Calu3 (cell line): ENCODE data around the gene NFATC3. TPM values are rescaled to one million over a fixed set of nuclear protein-coding genes. Genes with fewer than 3 reads are reported as not detected.
A peak's percentile ranks its signal among the peaks of the same experiment; 100 is the strongest.

ENCODE experiments used
- BruUV-seq: library from RNA; stranded (reverse); fragments of 400-500 nt; replicated peaks from 2 replicates; lab custom pipeline; 2021; lab: Mats Ljungman, UMichigan
- CTCF ChIA-PET: fragments of 300-600 bp; sonication (Branson Sonifier 250); formaldehyde crosslinking; loops from one replicate; lab custom pipeline; 2022; ENCODE audit warnings: antibody characterized with exemption; lab: Charles Lee
- DNase-seq: peaks from one replicate; pipeline ENCODE4 v3.0.0; 2022
- H3K27ac Mint-ChIP-seq: one replicate; pipeline ENCODE4 v1.8.0; 2022; ENCODE audit warnings: mixed read lengths; ENCODE audit not compliant: unreplicated experiment
- H3K27me3 Mint-ChIP-seq: one replicate; pipeline ENCODE4 v1.8.0; 2022; ENCODE audit warnings: mixed read lengths; ENCODE audit not compliant: unreplicated experiment
- H3K36me3 Mint-ChIP-seq: one replicate; pipeline ENCODE4 v1.8.0; 2022; ENCODE audit warnings: mild to moderate bottlenecking, moderate library complexity, mixed read lengths; ENCODE audit not compliant: insufficient read depth, unreplicated experiment
- H3K4me1 Mint-ChIP-seq: one replicate; pipeline ENCODE4 v1.8.0; 2022; ENCODE audit warnings: mild to moderate bottlenecking, low read depth, mixed read lengths; ENCODE audit not compliant: unreplicated experiment
- H3K4me3 Mint-ChIP-seq: one replicate; pipeline ENCODE4 v1.8.0; 2022; ENCODE audit warnings: mild to moderate bottlenecking, low read depth, moderate library complexity, mixed read lengths; ENCODE audit not compliant: unreplicated experiment
- H3K9me3 Mint-ChIP-seq: one replicate; pipeline ENCODE4 v1.8.0; 2022; ENCODE audit warnings: low read depth, mixed read lengths; ENCODE audit not compliant: unreplicated experiment
- CTCF ChIP-seq: fragments of 200-600 bp; IDR thresholded peaks from one replicate; pipeline ENCODE4 v1.8.0; 2022; ENCODE audit warnings: antibody characterized with exemption; ENCODE audit not compliant: unreplicated experiment
- intact Hi-C: fragments of 100-400 bp; cut with micrococcal nuclease; formaldehyde crosslinking; loops from one replicate; pipeline ENCODE4 v1.10.0; 2022; ENCODE audit not compliant: unreplicated experiment
- total RNA-seq: library from RNA; stranded (reverse); gene quantifications from 2 replicates; pipeline ENCODE4 v1.2.3, GENCODE V29; 2022

The NFATC3 gene
- total RNA-seq, 1 experiment from 2014 or later, result 39.3 TPM

- no peak for TF ChIP-seq CTCF
- H3K36me3 Mint-ChIP-seq, result peaks cover 21% of the 10 kb centered on the region
- intact Hi-C loops, result no loop called here
- no TSS peak for BruUV-seq
- H3K9me3 Mint-ChIP-seq, result no peaks in the 10 kb centered on the region
- no peaks in the 10 kb centered on the region for H3K27me3 Mint-ChIP-seq
- no peak overlapping the region for H3K27ac Mint-ChIP-seq
- H3K4me3 Mint-ChIP-seq, result no peak overlapping the region
- CTCF ChIA-PET, result no interaction called here
- DNase-seq, result no peak
- H3K4me1 Mint-ChIP-seq, result no peaks in the 10 kb centered on the region
These were observed 104.9 kb downstream of the NFATC3 start for GRCh38 chr16:68190081-68190480.

- no peak for DNase-seq
- TSS peak; percentile 49 for BruUV-seq
- Mint-ChIP-seq H3K27ac (no peak overlapping the region), H3K9me3 (no peaks in the 10 kb centered on the region), H3K36me3 (peaks cover 14% of the 10 kb centered on the region), H3K4me3 (no peak overlapping the region), H3K27me3 (no peaks in the 10 kb centered on the region), H3K4me1 (no peaks in the 10 kb centered on the region)
- CTCF ChIA-PET, result no interaction called here
- TF ChIP-seq CTCF, result no peak
- intact Hi-C loops, result no loop called here
These were observed 105.8 kb downstream of the NFATC3 start for GRCh38 chr16:68190736-68191510.

- H3K9me3 Mint-ChIP-seq, result no peaks in the 10 kb centered on the region
- peaks cover 17% of the 10 kb centered on the region for H3K36me3 Mint-ChIP-seq
- CTCF ChIA-PET, result no interaction called here
- no peak for DNase-seq
- intact Hi-C loops, result no loop called here
- TF ChIP-seq CTCF, result no peak
- no peak overlapping the region for H3K27ac Mint-ChIP-seq
- H3K4me1 Mint-ChIP-seq, result no peaks in the 10 kb centered on the region
- H3K27me3 Mint-ChIP-seq, result no peaks in the 10 kb centered on the region
- no peak overlapping the region for H3K4me3 Mint-ChIP-seq
- BruUV-seq, result no TSS peak
These were observed 109.1 kb downstream of the NFATC3 start for GRCh38 chr16:68194251-68194650.

- TF ChIP-seq CTCF, result no peak
- no peaks in the 10 kb centered on the region for H3K9me3 Mint-ChIP-seq
- H3K36me3 Mint-ChIP-seq, result peaks cover 11% of the 10 kb centered on the region
- peak; percentile 11 for DNase-seq
- no peak overlapping the region for H3K4me3 Mint-ChIP-seq
- no peaks in the 10 kb centered on the region for H3K27me3 Mint-ChIP-seq
- CTCF ChIA-PET, result interaction anchor here (0.6 kb wide), 1 partner anchor 402 kb away, joined by 3 read pairs; no protein-coding TSS in a partner anchor
- intact Hi-C loops, result no loop called here
- peaks cover 11% of the 10 kb centered on the region for H3K4me1 Mint-ChIP-seq
- no TSS peak for BruUV-seq
- H3K27ac Mint-ChIP-seq, result no peak overlapping the region
These were observed 112.1 kb downstream of the NFATC3 start for GRCh38 chr16:68197250-68197649.
